Trophoblast cell (in vitro differentiated cells and primary cell): ENCODE measurements around the gene FGF23. TPM values are rescaled to one million over a fixed set of nuclear protein-coding genes. Genes with fewer than 3 reads are reported as not detected.

Source experiments
- DNase-seq, 2 donors: peaks; one replicate each; pipeline ENCODE4 v3.0.0-alpha.2; 2016
- H2AFZ ChIP-seq: 2 replicates; pipeline ENCODE4 v1.6.1; 2013; ENCODE audit warnings: low read length, moderate library complexity, mild to moderate bottlenecking; ENCODE audit not compliant: insufficient read depth, poor library complexity
- H2AK5ac ChIP-seq: 2 replicates; pipeline ENCODE4 v1.6.1; 2013; ENCODE audit warnings: mild to moderate bottlenecking, low read length
- H2BK120ac ChIP-seq: 2 replicates; pipeline ENCODE4 v1.6.1; 2013; ENCODE audit warnings: low read length, mild to moderate bottlenecking, moderate library complexity; ENCODE audit not compliant: insufficient read depth, poor library complexity
- H2BK12ac ChIP-seq: 2 replicates; pipeline ENCODE4 v1.6.1; 2013; ENCODE audit warnings: mild to moderate bottlenecking, low read length, moderate library complexity
- H2BK5ac ChIP-seq: 2 replicates; pipeline ENCODE4 v1.6.1; 2013; ENCODE audit warnings: low read length, low read depth, moderate library complexity, mild to moderate bottlenecking; ENCODE audit not compliant: poor library complexity
- H3K14ac ChIP-seq: 2 replicates; pipeline ENCODE4 v1.6.1; 2013; ENCODE audit warnings: mild to moderate bottlenecking, low read length
- H3K18ac ChIP-seq: 2 replicates; pipeline ENCODE4 v1.6.1; 2013; ENCODE audit warnings: mild to moderate bottlenecking, low read length
- H3K23ac ChIP-seq: 2 replicates; pipeline ENCODE4 v1.6.1; 2013; ENCODE audit warnings: low read length
- H3K27ac ChIP-seq: 2 replicates; pipeline ENCODE4 v1.5.1; 2013; ENCODE audit warnings: low read depth, mild to moderate bottlenecking, inconsistent platforms, low read length, moderate library complexity
- H3K27me3 ChIP-seq: 2 replicates; pipeline ENCODE4 v1.6.1; 2013; ENCODE audit warnings: inconsistent platforms, mild to moderate bottlenecking, low read length, moderate library complexity; ENCODE audit not compliant: insufficient read depth
- H3K36me3 ChIP-seq, 2 experiments: 1 replicate in 1 of 2; 2 replicates in 1 of 2; pipeline ENCODE4 v1.6.1; 2013; ENCODE audit warnings: low read length in 2 of 2, mild to moderate bottlenecking in 2 of 2, moderate library complexity in 1 of 2; ENCODE audit not compliant: insufficient read depth in 2 of 2, control insufficient read depth in 1 of 2
- H3K4ac ChIP-seq: 2 replicates; pipeline ENCODE4 v1.6.1; 2013; ENCODE audit warnings: low read depth, mild to moderate bottlenecking, low read length, moderate library complexity
- H3K4me1 ChIP-seq, 2 experiments: 1 replicate in 1 of 2; 2 replicates in 1 of 2; pipeline ENCODE4 v1.6.1; 2013; ENCODE audit warnings: low read length in 2 of 2, mild to moderate bottlenecking in 2 of 2, moderate library complexity in 1 of 2; ENCODE audit not compliant: insufficient read depth in 2 of 2, control insufficient read depth in 1 of 2
- H3K4me2 ChIP-seq: 2 replicates; pipeline ENCODE4 v1.6.1; 2013; ENCODE audit warnings: inconsistent platforms, mild to moderate bottlenecking, low read length, moderate library complexity
- H3K4me3 ChIP-seq: 2 replicates; pipeline ENCODE4 v1.5.1; 2013; ENCODE audit warnings: mild to moderate bottlenecking, low read depth, low read length, inconsistent platforms
- H3K79me1 ChIP-seq: one replicate; pipeline ENCODE4 v1.6.1; 2013; ENCODE audit warnings: low read length
- H3K79me2 ChIP-seq: 2 replicates; pipeline ENCODE4 v1.6.1; 2013; ENCODE audit warnings: low read length, mild to moderate bottlenecking; ENCODE audit not compliant: control insufficient read depth, insufficient read depth, poor library complexity
- H3K9ac ChIP-seq: 2 replicates; pipeline ENCODE4 v1.6.1; 2013; ENCODE audit warnings: mild to moderate bottlenecking, low read length
- H3K9me3 ChIP-seq: 2 replicates; pipeline ENCODE4 v1.6.1; 2013; ENCODE audit warnings: low read depth, mild to moderate bottlenecking, control low read depth, inconsistent platforms, low read length; ENCODE audit not compliant: insufficient read depth
- H4K12ac ChIP-seq: 2 replicates; pipeline ENCODE4 v1.6.1; 2013; ENCODE audit warnings: low read depth, mild to moderate bottlenecking, low read length, moderate library complexity
- H4K8ac ChIP-seq: 2 replicates; pipeline ENCODE4 v1.6.1; 2013; ENCODE audit warnings: low read depth, mild to moderate bottlenecking, low read length, moderate library complexity
- H4K91ac ChIP-seq: one replicate; pipeline ENCODE4 v1.6.1; 2013; ENCODE audit warnings: low read depth, mild to moderate bottlenecking, low read length, moderate library complexity
- WGBS: extraction: QIAGEN DNeasy Blood & Tissue Kit; methylation state at CpG from one replicate; pipeline ENCODE4 v1.1.7; 2013; ENCODE audit warnings: missing lambda C conversion rate; ENCODE audit not compliant: insufficient read length, insufficient coverage; ENCODE audit errors: extremely low coverage; 5-methylcytosine and 5-hydroxymethylcytosine counted together
- polyA plus RNA-seq: library from polyadenylated mRNA; stranded (reverse); fragments of 200-250 nt; gene quantifications from 2 replicates; pipeline ENCODE4 v1.2.3, GENCODE V29; 2013

Gene FGF23
- polyA plus RNA-seq = 0.03 TPM in 1 of 2 replicates, not detected in the other

- H2AK5ac ChIP-seq = no peak within 1 kb of the TSS
- H3K9me3 ChIP-seq = no peaks in the 10 kb centered on the region
- no peak within 1 kb of the TSS for H4K12ac ChIP-seq
- no peaks in the 10 kb centered on the region for H3K79me2 ChIP-seq
- no peaks in the 10 kb centered on the region for H3K27me3 ChIP-seq
- H3K14ac ChIP-seq = no peak within 1 kb of the TSS
- H3K9ac ChIP-seq = no peak within 1 kb of the TSS
- H3K4me3 ChIP-seq = peak within 1 kb of the TSS; percentile 62
- no peaks in the 10 kb centered on the region for H3K36me3 ChIP-seq
- no peak within 1 kb of the TSS for H3K4ac ChIP-seq
- peak within 1 kb of the TSS; percentile 25 for H3K23ac ChIP-seq
- H3K4me2 ChIP-seq = peak within 1 kb of the TSS; percentile 20
- no peak within 1 kb of the TSS for H3K18ac ChIP-seq
- no peak within 1 kb of the TSS for H2AFZ ChIP-seq
- no peak within 1 kb of the TSS for H2BK120ac ChIP-seq
- H2BK12ac ChIP-seq = no peak within 1 kb of the TSS
- no peak within 1 kb of the TSS for H2BK5ac ChIP-seq
- peaks cover 0 to 3% of the 10 kb centered on the region in 2 experiments for H3K4me1 ChIP-seq
- no peak within 1 kb of the TSS for H4K8ac ChIP-seq
- no peak within 1 kb of the TSS for H4K91ac ChIP-seq
- no peaks in the 10 kb centered on the region for H3K79me1 ChIP-seq
- WGBS = no CpG with 5 or more reads among the region's 7 CpGs
- no peak for DNase-seq
- no peak within 1 kb of the TSS for H3K27ac ChIP-seq
Measured at GRCh38 chr12:4379405-4379804, at the start of gene FGF23. FGF23 (minus strand) TSS chr12:4379712; CDS start chr12:4379582, 130 bp downstream.

GRCh38 chr12:4424422-4424821 lies 44.9 kb upstream of the FGF23 start:
- Histone ChIP-seq H4K8ac (no peak overlapping the region), H2AFZ (no peak overlapping the region), H3K79me2 (no peaks in the 10 kb centered on the region), H2BK12ac (no peak overlapping the region), H3K4me1 (no peaks in the 10 kb centered on the region), H3K27me3 (no peaks in the 10 kb centered on the region), H3K79me1 (no peaks in the 10 kb centered on the region), H3K36me3 (no peaks in the 10 kb centered on the region), H2BK120ac (no peak overlapping the region), H4K12ac (no peak overlapping the region), H3K23ac (no peak overlapping the region), H3K18ac (no peak overlapping the region), H2AK5ac (no peak overlapping the region), H3K4me2 (no peak overlapping the region), H3K27ac (no peak overlapping the region), H3K9ac (no peak overlapping the region), H4K91ac (no peak overlapping the region), H3K4ac (no peak overlapping the region), H2BK5ac (no peak overlapping the region), H3K9me3 (no peaks in the 10 kb centered on the region), H3K4me3 (no peak overlapping the region), H3K14ac (no peak overlapping the region)
- DNase-seq = no peak
- no CpG with 5 or more reads among the region's 6 CpGs for WGBS

DNA sequence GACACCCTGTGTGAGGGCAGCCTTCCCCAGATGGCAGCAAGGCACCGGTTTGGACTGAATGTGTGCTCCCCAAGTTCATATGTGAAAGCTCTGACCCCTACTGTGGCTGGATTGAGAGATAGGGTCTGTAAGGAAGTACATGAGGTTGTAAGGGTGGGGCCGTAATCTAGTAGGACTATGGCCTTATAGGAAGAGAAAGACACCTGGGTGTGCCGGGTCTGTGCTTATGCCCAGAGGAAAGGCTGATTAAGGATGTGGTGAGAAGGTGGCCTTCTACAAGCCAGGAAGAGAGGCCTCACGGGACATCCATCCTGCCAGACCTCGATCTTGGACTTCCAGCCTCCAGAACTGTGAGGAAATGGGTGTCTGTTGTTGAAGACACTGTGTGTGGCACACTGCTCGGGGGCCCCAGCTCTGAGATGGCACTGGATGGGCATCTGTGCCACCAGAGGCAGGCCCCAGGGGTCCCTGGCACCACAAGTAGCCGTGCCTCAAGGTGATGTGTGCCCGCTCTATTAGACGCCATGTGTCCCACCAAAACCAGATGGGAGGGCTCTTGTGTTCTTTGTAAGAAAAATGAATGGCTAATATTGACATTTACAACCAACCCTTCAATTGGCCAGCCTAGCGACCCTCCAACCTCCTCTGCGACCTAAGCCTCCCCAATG lies 44.1 kb upstream of the FGF23 start:
- Histone ChIP-seq H2AFZ (no peak overlapping the region), H3K4ac (no peak overlapping the region), H3K79me1 (no peaks in the 10 kb centered on the region), H4K8ac (no peak overlapping the region), H2BK5ac (no peak overlapping the region), H4K12ac (no peak overlapping the region), H3K23ac (no peak overlapping the region), H2BK120ac (no peak overlapping the region), H3K27ac (no peak overlapping the region), H3K4me1 (no peaks in the 10 kb centered on the region), H3K36me3 (no peaks in the 10 kb centered on the region), H3K14ac (no peak overlapping the region), H3K9ac (peak overlapping the region; percentile 24), H4K91ac (no peak overlapping the region), H2BK12ac (no peak overlapping the region), H3K4me2 (no peak overlapping the region), H2AK5ac (no peak overlapping the region), H3K4me3 (no peak overlapping the region), H3K18ac (no peak overlapping the region), H3K79me2 (no peaks in the 10 kb centered on the region), H3K9me3 (no peaks in the 10 kb centered on the region), H3K27me3 (no peaks in the 10 kb centered on the region)
- no peak for DNase-seq
- no CpG with 5 or more reads among the region's 11 CpGs for WGBS

DNA sequence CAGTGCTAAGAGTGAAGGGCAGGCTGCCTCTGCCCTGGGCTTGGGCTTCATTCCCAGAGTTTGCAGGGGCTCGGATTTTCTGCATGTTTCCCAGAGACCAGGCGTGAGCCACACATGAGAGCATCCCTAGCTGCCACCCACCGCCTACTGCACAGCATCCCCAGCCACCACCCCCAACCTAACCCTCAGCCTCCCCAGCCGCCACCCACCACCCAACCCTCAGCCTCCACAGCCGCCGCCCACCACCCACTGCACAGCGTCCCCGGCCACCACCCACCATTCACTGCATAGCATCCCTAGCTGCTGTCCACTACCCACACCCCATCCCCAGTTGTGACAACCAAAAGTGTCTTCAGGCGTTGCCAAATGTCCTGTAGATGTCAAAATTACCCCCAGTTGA lies 43.5 kb upstream of the FGF23 start:
- Histone ChIP-seq H3K27ac (no peak overlapping the region), H4K91ac (no peak overlapping the region), H3K18ac (no peak overlapping the region), H3K9ac (no peak overlapping the region), H3K79me2 (no peaks in the 10 kb centered on the region), H3K36me3 (no peaks in the 10 kb centered on the region), H3K9me3 (no peaks in the 10 kb centered on the region), H3K4me3 (no peak overlapping the region), H3K4me1 (no peaks in the 10 kb centered on the region), H3K14ac (no peak overlapping the region), H3K27me3 (no peaks in the 10 kb centered on the region), H3K23ac (no peak overlapping the region), H3K4me2 (no peak overlapping the region), H3K4ac (no peak overlapping the region), H4K12ac (no peak overlapping the region), H4K8ac (no peak overlapping the region), H3K79me1 (no peaks in the 10 kb centered on the region), H2AFZ (no peak overlapping the region), H2BK120ac (no peak overlapping the region), H2BK5ac (no peak overlapping the region), H2BK12ac (no peak overlapping the region), H2AK5ac (no peak overlapping the region)
- no CpG with 5 or more reads among the region's 9 CpGs for WGBS
- DNase-seq = no peak
